Suppressor macrophage treated with lipopolysaccharide for 1 hour (primary cell): Measurements from ENCODE around the gene HSD17B3.
"Not testable (repeated sequence)": the region's sequence is repeated elsewhere in the genome, so short reads cannot be mapped to it uniquely, and the experiment has no call there.

Experiments used
- DNase-seq, 3 donors: peaks; one replicate each; pipeline ENCODE4 v3.0.0-alpha.2; 2020 to 2022

The HSD17B3 gene

DNA sequence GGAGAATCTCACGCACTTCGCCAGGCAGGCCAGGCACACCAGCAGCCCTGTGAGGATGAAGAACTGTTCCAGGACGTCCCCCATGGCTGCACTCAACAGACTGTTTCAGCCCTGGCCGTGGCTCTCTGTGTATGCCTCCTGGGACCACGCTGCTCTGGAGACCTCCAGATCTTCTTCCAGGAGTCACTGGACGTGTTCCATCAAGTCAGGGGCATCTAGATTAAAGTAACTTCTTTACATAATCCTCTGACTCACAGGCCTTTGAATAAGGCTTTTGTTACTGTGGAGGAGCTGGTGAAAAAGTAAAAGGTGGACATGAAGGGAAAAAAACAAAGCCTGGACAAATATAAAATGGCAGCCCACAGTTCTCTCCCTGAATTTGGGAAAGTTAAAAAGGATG, at the start of gene HSD17B3:
HSD17B3 (minus strand) TSS at position 156 of the 400 bp plus-strand sequence; CDS start at position 84, 72 bp downstream.
- DNase-seq = no peak

- no peak for DNase-seq
Measured at GRCh38 chr9:96350866-96351265, 48.9 kb upstream of the HSD17B3 start.

DNA sequence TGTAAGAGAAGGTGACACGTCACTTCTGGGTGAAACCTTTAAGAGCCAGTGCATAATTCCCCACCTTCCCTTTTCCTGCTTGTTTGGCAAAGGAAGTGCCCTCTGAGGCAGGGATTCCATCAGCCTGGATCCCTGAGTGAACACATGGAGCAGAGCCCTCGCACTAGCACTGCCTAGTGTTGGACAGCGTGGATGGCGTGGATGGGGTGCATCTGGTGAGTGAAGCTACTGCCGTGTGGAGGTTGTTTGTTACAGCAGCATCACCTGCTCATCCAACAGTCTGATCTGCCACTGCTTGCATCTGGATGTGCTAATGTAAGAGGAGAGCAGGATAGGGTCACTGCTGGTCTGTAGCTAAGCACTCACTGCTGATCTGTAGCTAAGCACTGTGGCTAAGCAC, 46.3 kb upstream of the HSD17B3 start:
- DNase-seq = no peak

DNA sequence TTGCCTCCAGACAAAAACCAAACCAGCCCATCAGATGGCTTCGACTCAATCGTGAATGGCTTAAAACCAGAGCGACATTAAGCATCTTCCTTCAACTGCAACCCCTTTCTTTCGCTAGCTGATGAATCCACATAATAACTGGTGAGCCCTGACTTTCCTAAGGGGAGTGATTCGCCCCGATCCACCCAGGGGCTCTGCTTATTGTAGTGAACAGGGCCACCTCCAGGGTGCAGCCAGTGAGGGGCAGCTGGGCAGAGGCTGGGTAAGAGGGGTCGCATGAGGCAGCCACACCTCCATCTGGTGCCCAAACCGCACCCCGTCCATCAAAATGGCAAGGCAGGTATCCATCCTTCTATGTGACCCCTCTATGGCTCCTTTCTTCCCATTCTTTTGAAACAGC, 43.6 kb upstream of the HSD17B3 start:
- no peak for DNase-seq

DNA sequence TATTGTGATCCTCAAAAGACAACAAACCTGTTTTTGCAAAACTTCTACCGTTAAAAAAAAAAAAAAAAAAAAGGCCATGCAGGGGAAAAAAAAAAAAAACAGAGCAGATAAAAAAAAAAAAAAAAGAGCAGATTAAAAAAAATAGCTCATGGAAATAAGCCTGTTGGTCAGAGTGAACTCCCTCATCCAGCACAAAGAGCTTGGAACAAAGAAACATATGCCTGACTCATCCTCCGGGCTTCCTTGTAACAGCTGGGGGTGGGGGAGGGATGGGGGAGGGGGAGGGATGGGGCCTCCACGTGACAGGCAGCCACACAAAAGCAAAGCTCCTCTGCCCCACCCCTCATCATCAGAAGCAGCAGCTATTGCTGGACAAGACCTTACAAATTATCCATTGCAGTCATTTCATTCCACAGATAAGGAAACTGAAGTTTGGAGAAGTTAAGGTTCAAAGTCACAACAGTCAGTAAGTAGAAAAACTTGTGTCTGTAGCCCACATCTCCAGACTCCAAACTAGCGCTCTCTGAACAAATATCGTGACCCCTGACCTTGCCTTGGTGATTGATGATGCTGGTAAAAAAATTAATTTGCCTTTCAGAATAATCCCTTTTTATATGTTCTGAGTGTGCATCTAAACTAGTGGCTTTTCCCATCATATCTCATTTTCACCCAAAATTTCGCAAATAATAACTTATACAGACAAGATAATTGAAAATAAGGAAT, 42.6 kb upstream of the HSD17B3 start:
- peak; percentile 51 to 59 (median 57) for DNase-seq

DNA sequence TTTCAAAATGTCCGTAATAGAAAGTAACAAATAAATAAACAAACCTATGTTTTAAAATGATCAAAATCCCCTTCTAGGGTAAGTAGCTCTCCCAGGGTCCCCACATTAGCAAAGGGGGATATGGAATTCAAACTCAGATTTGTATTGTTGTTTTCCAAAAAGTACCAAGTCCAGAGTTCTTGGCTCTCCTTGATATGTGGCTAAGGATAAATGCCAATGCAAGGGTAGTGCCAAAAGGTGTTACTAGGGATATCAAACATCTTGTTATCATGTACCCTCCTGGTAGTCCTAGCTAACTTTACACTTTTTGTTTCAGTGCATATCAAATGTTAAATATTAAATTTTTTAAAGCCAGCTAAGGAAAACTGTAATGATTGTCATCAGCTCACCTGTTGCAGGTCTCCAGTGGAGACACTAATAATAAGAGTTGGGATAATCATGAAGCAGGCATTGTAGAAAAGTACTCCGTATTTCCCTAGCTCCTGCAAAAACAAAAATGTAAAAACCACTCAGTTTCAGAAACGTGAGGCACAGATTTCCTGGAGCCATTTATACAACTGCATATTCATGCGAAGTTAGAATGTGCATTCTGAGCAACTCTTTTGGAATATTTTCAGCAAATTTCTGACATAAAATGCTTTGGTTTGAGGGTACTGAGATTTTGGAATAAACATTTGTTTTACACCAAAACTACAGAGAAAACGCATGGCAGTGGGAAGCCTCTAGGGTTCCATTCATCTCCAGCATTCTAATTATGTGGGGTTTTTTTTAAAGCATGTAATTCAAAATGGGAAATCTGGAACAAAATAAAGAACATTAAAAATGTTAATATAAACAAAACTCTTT, 41.8 kb upstream of the HSD17B3 start:
- no peak for DNase-seq

GRCh38 chr9:96342571-96343245, 40.7 kb upstream of the HSD17B3 start:
- no peak for DNase-seq

GRCh38 chr9:96340707-96341106, 38.7 kb upstream of the HSD17B3 start:
- no peak for DNase-seq

- DNase-seq = no peak
Measured at GRCh38 chr9:96338299-96338698, 36.3 kb upstream of the HSD17B3 start.

GRCh38 chr9:96333958-96334357, 32.0 kb upstream of the HSD17B3 start:
- no peak for DNase-seq

- no peak for DNase-seq
Measured at GRCh38 chr9:96331236-96331947, 29.4 kb upstream of the HSD17B3 start.

DNA sequence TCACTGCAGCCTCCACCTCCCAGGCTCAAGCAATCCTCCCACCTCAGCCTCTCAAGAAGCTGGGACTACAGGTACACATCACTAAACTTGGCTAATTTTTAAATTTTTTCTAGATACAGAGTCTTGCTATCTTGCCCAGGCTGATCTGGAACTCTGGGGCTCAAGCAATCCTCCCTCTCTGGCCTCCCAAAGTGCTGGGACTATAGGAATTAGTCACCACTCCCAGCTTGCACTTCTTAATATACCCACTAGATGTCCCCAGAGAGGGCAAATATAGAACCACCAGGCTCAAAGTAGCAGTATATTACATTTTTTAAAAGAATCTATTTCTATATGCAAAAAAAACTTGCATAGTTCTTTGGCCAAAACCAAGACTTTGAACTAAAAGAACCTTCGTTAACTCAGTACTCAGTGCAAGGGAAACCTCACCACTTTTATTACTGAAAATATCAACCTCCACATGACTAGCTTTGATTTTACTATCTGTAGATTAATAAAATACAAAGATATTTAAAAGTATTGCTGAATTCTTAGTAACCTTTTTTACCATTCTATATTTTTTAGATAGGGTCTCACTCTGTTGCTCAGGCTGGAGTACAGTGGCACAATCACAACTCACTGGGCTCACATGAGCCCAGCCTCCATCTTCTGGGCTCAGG, 25.8 kb upstream of the HSD17B3 start:
- peak; percentile 74 to 86 (median 75) for DNase-seq

DNA sequence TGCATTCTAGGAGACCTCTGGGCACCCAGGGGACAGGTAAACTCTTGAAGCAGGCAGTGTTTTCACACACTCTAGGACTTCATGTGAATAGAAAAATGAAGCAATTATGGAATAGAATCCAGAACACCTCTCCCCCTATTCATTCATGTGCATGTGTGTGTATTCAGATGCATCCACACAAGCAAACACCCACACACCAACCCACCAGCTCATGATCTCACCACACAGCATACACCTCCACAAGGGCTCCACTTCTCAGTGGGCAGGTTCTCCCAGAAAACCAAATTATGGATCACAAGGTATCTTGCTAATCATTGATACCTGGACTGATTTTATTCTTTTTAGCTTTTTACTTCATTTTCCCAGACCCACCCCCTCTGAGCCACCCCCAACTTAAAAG, 21.2 kb upstream of the HSD17B3 start:
- DNase-seq = peak in 1 of 3 donors; percentile 3

GRCh38 chr9:96322736-96323135, 20.8 kb upstream of the HSD17B3 start:
- DNase-seq = not testable (repeated sequence)

GRCh38 chr9:96322210-96322609, 20.2 kb upstream of the HSD17B3 start:
- not testable (repeated sequence) for DNase-seq

DNA sequence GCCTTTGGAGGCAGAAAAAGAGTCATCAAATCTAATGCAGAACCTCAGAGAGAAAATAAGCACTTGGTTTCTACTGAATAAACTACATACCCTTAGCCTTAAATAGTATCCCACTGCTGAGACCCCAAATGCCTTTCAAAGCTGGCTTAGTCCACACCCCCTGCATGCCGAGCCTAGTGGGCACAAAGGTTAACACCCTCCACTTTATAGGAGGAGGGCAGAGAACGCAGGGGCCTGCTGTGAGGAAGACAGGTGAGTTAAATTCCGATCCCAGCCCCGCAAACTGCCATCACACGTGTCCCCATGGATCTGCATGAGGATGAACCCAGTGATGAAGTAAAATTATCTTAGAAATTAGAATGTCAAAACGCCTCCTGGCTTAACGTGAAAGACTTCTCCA, 19.5 kb upstream of the HSD17B3 start:
- DNase-seq = no peak

DNA sequence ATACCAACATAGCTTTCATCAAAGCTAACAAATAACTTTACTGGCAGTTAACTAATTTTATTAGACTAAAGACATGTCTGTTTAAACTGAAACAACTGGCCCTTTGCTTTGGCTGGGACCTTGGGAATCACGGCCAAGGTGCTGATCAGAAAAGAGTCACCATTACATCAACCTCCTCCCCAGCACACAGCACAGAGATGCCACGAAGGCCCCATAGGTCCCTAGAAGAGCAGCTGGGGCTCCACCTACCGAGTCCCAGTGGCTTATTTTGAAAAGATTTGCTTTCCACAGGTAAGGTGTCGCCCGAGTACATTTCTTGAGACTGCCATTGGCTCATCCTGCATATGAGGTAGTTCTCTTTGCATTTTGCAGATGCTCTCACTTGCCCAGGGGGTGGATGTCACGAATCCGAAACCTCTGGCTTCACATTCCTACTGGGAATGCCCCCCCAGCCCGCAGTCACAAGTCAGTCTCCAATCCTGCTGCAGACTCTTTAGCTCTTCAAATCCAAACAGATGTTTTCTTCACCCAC, 18.8 kb upstream of the HSD17B3 start:
- no peak for DNase-seq

DNA sequence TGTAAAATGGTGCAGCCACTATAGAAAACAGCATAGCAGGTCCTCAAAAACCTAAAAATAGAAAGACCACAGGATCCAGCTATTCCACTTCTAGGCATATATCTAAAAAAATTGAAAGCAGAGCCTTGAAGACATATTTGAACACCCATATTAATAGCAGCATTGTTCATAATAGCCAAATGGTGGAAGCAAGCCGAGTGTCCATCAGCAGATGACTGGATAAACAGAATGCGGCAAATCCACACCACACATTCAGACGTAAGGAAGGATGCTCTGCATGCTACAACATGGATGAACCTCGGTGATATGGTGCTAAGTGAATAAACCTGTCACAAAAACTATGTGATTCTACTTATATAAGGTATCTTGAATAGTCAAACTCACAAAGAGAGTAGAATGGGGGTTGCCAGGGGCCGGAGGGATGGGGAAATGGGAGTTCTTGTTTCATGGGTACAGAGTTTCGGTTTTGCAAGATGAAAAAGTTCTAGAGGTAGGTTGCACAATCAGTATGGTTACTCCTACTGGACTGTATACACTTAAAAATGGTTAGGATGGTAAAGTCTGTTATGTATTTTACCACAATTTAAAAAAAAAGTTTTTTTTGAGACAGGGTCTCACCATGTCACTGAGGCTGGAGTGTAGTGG, 17.1 kb upstream of the HSD17B3 start:
- peak; percentile 48 to 68 (median 65) for DNase-seq

GRCh38 chr9:96317335-96317980, 15.5 kb upstream of the HSD17B3 start:
- DNase-seq = peak; percentile 57 to 73 (median 64)

- no peak for DNase-seq
Measured at GRCh38 chr9:96309850-96310249, 7.9 kb upstream of the HSD17B3 start.

DNA sequence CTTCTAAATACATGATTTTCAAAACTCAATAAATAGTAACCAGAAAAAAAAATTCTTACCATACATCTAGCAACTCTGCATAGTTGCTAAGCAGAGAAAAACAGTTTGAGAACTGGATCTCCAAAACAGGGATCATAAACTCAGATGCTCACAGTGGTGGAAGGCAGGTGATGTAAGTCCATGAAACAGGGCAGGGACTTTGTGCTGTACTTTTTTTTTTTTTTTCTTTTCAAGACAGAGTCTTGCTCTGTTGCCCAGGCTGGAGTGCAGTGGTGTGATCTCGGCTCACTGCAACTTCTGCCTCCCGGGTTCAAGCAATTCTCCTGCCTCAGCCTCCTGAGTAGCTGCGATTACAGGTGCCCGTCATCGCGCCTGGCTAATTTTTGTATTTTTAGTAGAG, 5.0 kb upstream of the HSD17B3 start:
- DNase-seq = not testable (repeated sequence)
